ENCODE results near the gene STK11IP.

Gene STK11IP

GRCh38 chr2:219576505-219577388 lies 20.9 kb upstream of the STK11IP start:
- peak; percentile 71 for DNase-seq

- no peak for DNase-seq
Measured at GRCh38 chr2:219578811-219579613, 18.6 kb upstream of the STK11IP start.

GRCh38 chr2:219581346-219581745 lies 16.3 kb upstream of the STK11IP start:
- no peak for DNase-seq

- DNase-seq, result no peak
Measured at GRCh38 chr2:219591091-219591490, 6.6 kb upstream of the STK11IP start.

- no peak for DNase-seq
Measured at GRCh38 chr2:219592736-219593135, 4.9 kb upstream of the STK11IP start.

- no peak for DNase-seq
Measured at GRCh38 chr2:219593154-219593553, 4.5 kb upstream of the STK11IP start.

- DNase-seq, result peak; percentile 49
Measured at GRCh38 chr2:219595256-219595655, 2.4 kb upstream of the STK11IP start.

GRCh38 chr2:219596954-219597551 lies 604 bp upstream of the STK11IP start:
- peak; percentile 84 for DNase-seq

- DNase-seq, result no peak
Measured at GRCh38 chr2:219598308-219599078, 836 bp downstream of the STK11IP start.

- DNase-seq, result no peak
Measured at GRCh38 chr2:219603771-219604170, 6.1 kb downstream of the STK11IP start.

GRCh38 chr2:219605607-219605954 lies 7.9 kb downstream of the STK11IP start:
- DNase-seq, result no peak

- DNase-seq, result no peak
Measured at GRCh38 chr2:219607931-219608330, 10.3 kb downstream of the STK11IP start.

GRCh38 chr2:219608399-219608964 lies 10.8 kb downstream of the STK11IP start:
- no peak for DNase-seq

GRCh38 chr2:219609149-219609750 lies 11.6 kb downstream of the STK11IP start:
- no peak for DNase-seq

- no peak for DNase-seq
Measured at GRCh38 chr2:219611306-219611705, 13.6 kb downstream of the STK11IP start.

- no peak for DNase-seq
Measured at GRCh38 chr2:219611866-219612576, 14.4 kb downstream of the STK11IP start.

- DNase-seq, result no peak
Measured at GRCh38 chr2:219612577-219613286, 15.1 kb downstream of the STK11IP start.

GRCh38 chr2:219613461-219614070 lies 15.9 kb downstream of the STK11IP start:
- DNase-seq, result no peak

- DNase-seq, result no peak
Measured at GRCh38 chr2:219614076-219614860, 16.6 kb downstream of the STK11IP start.
